ENCODE data around the gene ANKRD18B. TPM values are rescaled to one million over a fixed set of nuclear protein-coding genes. Genes with fewer than 3 reads are reported as not detected.
"Not testable (repeated sequence)": the region's sequence is repeated elsewhere in the genome, so short reads cannot be mapped to it uniquely, and the experiment has no call there.

The ANKRD18B gene
- total and polyA plus RNA-seq, 2 donors (not counting 1 experiment from before 2014, with no cell fraction given), result not detected

- H3K36me3 ChIP-seq (replicated peaks in 1 of 2; ENCODE audit: control extremely low read depth in 1 of 2, control insufficient read depth in 1 of 2, extremely low read depth in 1 of 2, insufficient read depth in 2 of 2, low read length in 1 of 2); H3K9me3 ChIP-seq (ENCODE audit: control extremely low read depth in 1 of 3, control insufficient read depth in 2 of 3, insufficient read depth in 1 of 3, low read length in 2 of 3); POLR2A ChIA-PET; H3K9me3 Mint-ChIP-seq (ENCODE audit: insufficient read depth); H3K4me1 Mint-ChIP-seq; H2AFZ ChIP-seq (ENCODE audit: insufficient read depth, low read depth, low read length, poor library complexity, severe bottlenecking); H4K20me1 ChIP-seq (ENCODE audit: control insufficient read depth, insufficient read depth, low read length, poor library complexity, severe bottlenecking); H3K9ac ChIP-seq (ENCODE audit: low read length); H3K27ac ChIP-seq (ENCODE audit: low read length in 2 of 2); H3K27me3 ChIP-seq (replicated peaks in 1 of 4; ENCODE audit: control extremely low read depth in 1 of 4, control insufficient read depth in 3 of 4, insufficient read depth in 4 of 4, low read length in 3 of 4); CTCF ChIA-PET; intact Hi-C loops (cut with micrococcal nuclease); H3K4me2 ChIP-seq (replicated peaks; ENCODE audit: low read depth, low read length, poor library complexity, severe bottlenecking); H3K27ac Mint-ChIP-seq; H3K27me3 Mint-ChIP-seq; DNase-seq; H3K4me3 Mint-ChIP-seq; ATAC-seq (ENCODE audit: low read depth); H3K4me1 ChIP-seq (ENCODE audit: control insufficient read depth in 2 of 2, insufficient read depth in 2 of 2, low read length in 2 of 2); H3K4me3 ChIP-seq (ENCODE audit: control extremely low read depth in 1 of 5, extremely low read depth in 1 of 5, insufficient read depth in 1 of 5, low read depth in 2 of 5, low read length in 4 of 5); H3K79me2 ChIP-seq (ENCODE audit: control insufficient read depth, insufficient read depth, low read length): not testable (repeated sequence)
- WGBS (ENCODE audit: insufficient coverage), result no CpG with 5 or more reads among the region's 4 CpGs
Measured at GRCh38 chr9:33548816-33549215, 24.8 kb downstream of the ANKRD18B start.

GRCh38 chr9:33549418-33549817, 25.4 kb downstream of the ANKRD18B start:
- DNase-seq; H3K36me3 ChIP-seq (replicated peaks in 1 of 2; ENCODE audit: control extremely low read depth in 1 of 2, control insufficient read depth in 1 of 2, extremely low read depth in 1 of 2, insufficient read depth in 2 of 2, low read length in 1 of 2); H3K79me2 ChIP-seq (ENCODE audit: control insufficient read depth, insufficient read depth, low read length); CTCF ChIA-PET; H3K27me3 Mint-ChIP-seq; ATAC-seq (ENCODE audit: low read depth); H2AFZ ChIP-seq (ENCODE audit: insufficient read depth, low read depth, low read length, poor library complexity, severe bottlenecking); H3K4me3 ChIP-seq (ENCODE audit: control extremely low read depth in 1 of 5, extremely low read depth in 1 of 5, insufficient read depth in 1 of 5, low read depth in 2 of 5, low read length in 4 of 5); H3K9me3 ChIP-seq (ENCODE audit: control extremely low read depth in 1 of 3, control insufficient read depth in 2 of 3, insufficient read depth in 1 of 3, low read length in 2 of 3); intact Hi-C loops (cut with micrococcal nuclease); H3K27ac ChIP-seq (ENCODE audit: low read length in 2 of 2); H3K4me1 ChIP-seq (ENCODE audit: control insufficient read depth in 2 of 2, insufficient read depth in 2 of 2, low read length in 2 of 2); POLR2A ChIA-PET; H3K4me3 Mint-ChIP-seq; H3K4me2 ChIP-seq (replicated peaks; ENCODE audit: low read depth, low read length, poor library complexity, severe bottlenecking); H4K20me1 ChIP-seq (ENCODE audit: control insufficient read depth, insufficient read depth, low read length, poor library complexity, severe bottlenecking); H3K27ac Mint-ChIP-seq; H3K27me3 ChIP-seq (replicated peaks in 1 of 4; ENCODE audit: control extremely low read depth in 1 of 4, control insufficient read depth in 3 of 4, insufficient read depth in 4 of 4, low read length in 3 of 4); H3K9me3 Mint-ChIP-seq (ENCODE audit: insufficient read depth); H3K9ac ChIP-seq (ENCODE audit: low read length); H3K4me1 Mint-ChIP-seq: not testable (repeated sequence)
- no CpG with 5 or more reads among the region's 3 CpGs for WGBS (ENCODE audit: insufficient coverage)

- H3K4me2 ChIP-seq (replicated peaks; ENCODE audit: low read depth, low read length, poor library complexity, severe bottlenecking); H3K4me1 ChIP-seq (ENCODE audit: control insufficient read depth in 2 of 2, insufficient read depth in 2 of 2, low read length in 2 of 2); DNase-seq; H2AFZ ChIP-seq (ENCODE audit: insufficient read depth, low read depth, low read length, poor library complexity, severe bottlenecking); H3K9ac ChIP-seq (ENCODE audit: low read length); H3K27me3 ChIP-seq (replicated peaks in 1 of 4; ENCODE audit: control extremely low read depth in 1 of 4, control insufficient read depth in 3 of 4, insufficient read depth in 4 of 4, low read length in 3 of 4); H4K20me1 ChIP-seq (ENCODE audit: control insufficient read depth, insufficient read depth, low read length, poor library complexity, severe bottlenecking); CTCF ChIA-PET; H3K79me2 ChIP-seq (ENCODE audit: control insufficient read depth, insufficient read depth, low read length); H3K4me3 ChIP-seq (ENCODE audit: control extremely low read depth in 1 of 5, extremely low read depth in 1 of 5, insufficient read depth in 1 of 5, low read depth in 2 of 5, low read length in 4 of 5); intact Hi-C loops (cut with micrococcal nuclease); H3K27me3 Mint-ChIP-seq; H3K27ac Mint-ChIP-seq; H3K9me3 ChIP-seq (ENCODE audit: control extremely low read depth in 1 of 3, control insufficient read depth in 2 of 3, insufficient read depth in 1 of 3, low read length in 2 of 3); H3K9me3 Mint-ChIP-seq (ENCODE audit: insufficient read depth); H3K4me1 Mint-ChIP-seq; ATAC-seq (ENCODE audit: low read depth); POLR2A ChIA-PET; H3K27ac ChIP-seq (ENCODE audit: low read length in 2 of 2); H3K36me3 ChIP-seq (replicated peaks in 1 of 2; ENCODE audit: control extremely low read depth in 1 of 2, control insufficient read depth in 1 of 2, extremely low read depth in 1 of 2, insufficient read depth in 2 of 2, low read length in 1 of 2); H3K4me3 Mint-ChIP-seq: not testable (repeated sequence)
Measured at GRCh38 chr9:33551183-33551582, 27.1 kb downstream of the ANKRD18B start.

GRCh38 chr9:33552315-33552725, 28.3 kb downstream of the ANKRD18B start:
- WGBS (ENCODE audit: insufficient coverage), result no CpG with 5 or more reads among the region's 4 CpGs
- POLR2A ChIA-PET, result not testable (repeated sequence)

More at GRCh38 chr9:33552315-33552725, 28.3 kb downstream of the ANKRD18B start:
- CTCF ChIA-PET; H3K4me2 ChIP-seq (replicated peaks; ENCODE audit: low read depth, low read length, poor library complexity, severe bottlenecking); H3K27ac Mint-ChIP-seq; H3K79me2 ChIP-seq (ENCODE audit: control insufficient read depth, insufficient read depth, low read length); H2AFZ ChIP-seq (ENCODE audit: insufficient read depth, low read depth, low read length, poor library complexity, severe bottlenecking); H3K4me3 Mint-ChIP-seq; H3K9me3 Mint-ChIP-seq (ENCODE audit: insufficient read depth); ATAC-seq (ENCODE audit: low read depth); H3K27me3 Mint-ChIP-seq; H3K27me3 ChIP-seq (replicated peaks in 1 of 4; ENCODE audit: control extremely low read depth in 1 of 4, control insufficient read depth in 3 of 4, insufficient read depth in 4 of 4, low read length in 3 of 4); H3K4me1 ChIP-seq (ENCODE audit: control insufficient read depth in 2 of 2, insufficient read depth in 2 of 2, low read length in 2 of 2); H3K36me3 ChIP-seq (replicated peaks in 1 of 2; ENCODE audit: control extremely low read depth in 1 of 2, control insufficient read depth in 1 of 2, extremely low read depth in 1 of 2, insufficient read depth in 2 of 2, low read length in 1 of 2); H3K9me3 ChIP-seq (ENCODE audit: control extremely low read depth in 1 of 3, control insufficient read depth in 2 of 3, insufficient read depth in 1 of 3, low read length in 2 of 3); intact Hi-C loops (cut with micrococcal nuclease); H3K9ac ChIP-seq (ENCODE audit: low read length); H3K27ac ChIP-seq (ENCODE audit: low read length in 2 of 2); DNase-seq; H3K4me3 ChIP-seq (ENCODE audit: control extremely low read depth in 1 of 5, extremely low read depth in 1 of 5, insufficient read depth in 1 of 5, low read depth in 2 of 5, low read length in 4 of 5); H4K20me1 ChIP-seq (ENCODE audit: control insufficient read depth, insufficient read depth, low read length, poor library complexity, severe bottlenecking); H3K4me1 Mint-ChIP-seq: not testable (repeated sequence)

Measured in B cell (primary cell).